Duodenal mucosa (tissue), 2 donors: ENCODE data around the gene SLC2A5.
A peak's percentile ranks its signal among the peaks of the same experiment; 100 is the strongest.
"Not testable (repeated sequence)": the region's sequence is repeated elsewhere in the genome, so short reads cannot be mapped to it uniquely, and the experiment has no call there.

Experiments
- H3K27ac ChIP-seq: one replicate; pipeline ENCODE4 v1.7.0; 2013; ENCODE audit warnings: low read depth, low read length
- H3K27me3 ChIP-seq, 2 donors: one replicate each; pipeline ENCODE4 v1.7.0; 2013; ENCODE audit warnings: low read length in 2 of 2, control low read depth in 1 of 2; ENCODE audit not compliant: insufficient read depth in 2 of 2, control insufficient read depth in 1 of 2
- H3K36me3 ChIP-seq, 2 donors: one replicate each; pipeline ENCODE4 v1.7.0; 2013; ENCODE audit warnings: low read length in 2 of 2, control low read depth in 1 of 2; ENCODE audit not compliant: insufficient read depth in 2 of 2, control insufficient read depth in 1 of 2
- H3K4me1 ChIP-seq, 2 donors: one replicate each; pipeline ENCODE4 v1.7.0; 2013; ENCODE audit warnings: low read length in 2 of 2, control low read depth in 1 of 2; ENCODE audit not compliant: insufficient read depth in 2 of 2, control insufficient read depth in 1 of 2
- H3K4me3 ChIP-seq, 2 donors: one replicate each; pipeline ENCODE4 v1.7.0; 2013; ENCODE audit warnings: low read length in 2 of 2, low read depth in 1 of 2
- H3K9ac ChIP-seq, 2 donors: one replicate each; pipeline ENCODE4 v1.7.0; 2013; ENCODE audit warnings: low read length in 2 of 2, low read depth in 1 of 2
- H3K9me3 ChIP-seq, 2 donors: one replicate each; pipeline ENCODE4 v1.7.0; 2013; ENCODE audit warnings: low read length in 2 of 2, control low read depth in 1 of 2; ENCODE audit not compliant: control insufficient read depth in 1 of 2

Gene SLC2A5

DNA sequence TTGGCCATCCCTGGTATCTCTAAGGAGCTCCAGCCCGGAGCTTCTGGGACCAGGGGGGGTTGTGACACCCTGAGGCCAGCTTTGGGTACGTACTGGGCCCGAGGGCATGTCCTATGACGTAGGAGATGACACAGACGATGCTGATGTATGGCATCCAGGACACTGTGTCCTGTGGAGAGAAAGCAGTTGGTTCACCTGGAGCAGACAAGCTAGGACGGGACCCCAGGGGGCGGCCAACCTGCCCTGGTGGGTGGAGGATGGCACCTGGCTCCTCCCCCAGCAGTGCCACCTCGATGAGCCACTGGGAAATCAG is 31.1 kb downstream of the SLC2A5 start:
- Histone ChIP-seq H3K36me3 (peaks cover 11 to 43% of the 10 kb centered on the region in 2 donors), H3K9me3 (peaks cover 0 to 7% of the 10 kb centered on the region in 2 donors), H3K4me1 (no peaks in the 10 kb centered on the region), H3K4me3 (no peak overlapping the region), H3K27me3 (no peaks in the 10 kb centered on the region), H3K27ac (no peak overlapping the region), H3K9ac (no peak overlapping the region)

DNA sequence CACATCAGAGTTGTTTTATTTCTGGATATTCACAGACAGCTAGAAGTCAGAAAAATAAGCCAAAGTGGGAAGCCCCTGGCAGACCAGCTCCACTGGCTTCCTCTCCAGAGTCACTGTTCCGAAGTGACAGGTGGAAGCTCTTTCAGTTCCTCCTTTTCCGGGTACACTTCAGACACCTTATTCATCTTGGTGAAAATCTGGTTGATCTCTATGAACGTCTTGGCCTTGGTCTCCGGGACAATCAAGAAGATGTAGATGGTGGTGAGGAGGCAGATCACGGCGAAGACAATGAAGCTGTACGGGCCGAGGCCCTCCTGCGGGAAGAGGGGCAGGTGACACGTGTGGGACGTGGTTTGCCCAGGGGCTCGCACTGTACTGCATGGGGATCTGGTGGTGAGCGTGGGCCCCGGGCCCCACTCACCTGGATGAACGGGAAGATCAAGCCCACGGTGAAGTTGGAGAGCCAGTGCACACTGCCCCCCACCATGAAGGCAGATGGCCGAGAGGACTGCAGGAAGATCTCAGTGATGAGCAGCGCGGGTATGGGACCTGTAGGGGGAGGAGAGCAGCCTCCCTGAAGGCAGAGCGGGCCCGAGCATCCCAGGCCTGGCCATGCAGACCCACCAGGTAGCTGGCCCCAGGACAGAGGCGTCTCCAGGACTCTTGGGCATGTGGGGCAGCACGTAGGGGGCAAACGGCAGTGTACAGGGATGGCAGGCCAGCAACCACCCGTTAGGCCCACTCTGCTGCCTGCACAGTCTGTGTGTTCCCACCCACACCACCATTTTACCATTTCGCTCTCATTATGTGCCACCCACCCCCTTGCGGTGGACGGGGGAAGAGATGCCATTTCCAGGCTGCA is 31.7 kb downstream of the SLC2A5 start:
- peaks cover 0 to 7% of the 10 kb centered on the region in 2 donors for H3K9me3 ChIP-seq
- no peak overlapping the region for H3K27ac ChIP-seq
- H3K4me1 ChIP-seq, result no peaks in the 10 kb centered on the region
- no peaks in the 10 kb centered on the region for H3K27me3 ChIP-seq
- peaks cover 11 to 38% of the 10 kb centered on the region in 2 donors for H3K36me3 ChIP-seq
- H3K9ac ChIP-seq, result no peak overlapping the region
- no peak overlapping the region for H3K4me3 ChIP-seq

DNA sequence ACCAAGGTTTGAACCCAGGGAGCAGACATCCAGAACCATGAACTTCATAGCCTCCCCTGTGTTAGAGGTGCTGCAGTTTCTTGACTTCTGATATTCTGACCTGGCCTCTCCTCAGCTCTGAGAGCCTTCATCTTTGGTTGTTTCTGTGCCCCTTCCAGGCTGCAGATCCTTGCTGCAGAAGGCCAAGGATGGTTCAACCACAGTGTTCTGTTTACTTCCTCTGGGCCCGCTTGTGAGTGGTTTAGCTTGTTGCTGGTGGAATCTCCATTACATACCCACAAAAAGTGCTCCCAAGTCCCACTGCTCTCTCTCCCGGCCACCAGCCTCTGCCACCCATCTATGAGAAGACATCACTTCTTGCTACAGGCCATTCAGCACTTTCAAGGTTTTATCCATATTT is 34.2 kb downstream of the SLC2A5 start:
- Histone ChIP-seq H3K9ac (no peak overlapping the region), H3K4me3 (peak overlapping the region in 1 of 2 donors; percentile 10), H3K27ac (no peak overlapping the region), H3K9me3 (peaks cover 0 to 7% of the 10 kb centered on the region in 2 donors), H3K27me3 (no peaks in the 10 kb centered on the region), H3K4me1 (no peaks in the 10 kb centered on the region), H3K36me3 (peaks cover 4 to 18% of the 10 kb centered on the region in 2 donors)

DNA sequence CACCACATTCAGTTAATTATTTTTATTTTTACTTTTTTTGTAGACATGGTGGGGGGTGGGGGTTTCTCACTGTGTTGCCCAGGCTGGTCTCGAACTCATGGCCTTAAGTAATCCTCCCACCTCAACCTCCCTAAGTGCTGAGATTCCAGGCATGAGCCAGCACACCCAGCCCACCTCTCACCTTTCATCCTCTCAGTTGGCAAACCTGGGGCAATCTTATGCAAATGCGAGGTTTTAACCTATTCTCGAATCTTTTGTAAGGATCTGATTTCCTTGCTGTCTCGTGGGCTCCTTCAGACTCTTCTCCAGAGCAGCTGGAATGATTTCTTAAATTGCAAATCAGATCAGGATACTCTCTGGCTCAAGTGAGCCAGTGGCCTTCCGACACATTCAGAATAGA is 36.1 kb downstream of the SLC2A5 start:
- no peak overlapping the region for H3K4me3 ChIP-seq
- H3K27ac ChIP-seq, result no peak overlapping the region
- H3K27me3 ChIP-seq, result no peaks in the 10 kb centered on the region
- peaks cover 4 to 13% of the 10 kb centered on the region in 2 donors for H3K36me3 ChIP-seq
- H3K4me1 ChIP-seq, result no peaks in the 10 kb centered on the region
- H3K9me3 ChIP-seq, result peaks cover 0 to 7% of the 10 kb centered on the region in 2 donors
- no peak overlapping the region for H3K9ac ChIP-seq

DNA sequence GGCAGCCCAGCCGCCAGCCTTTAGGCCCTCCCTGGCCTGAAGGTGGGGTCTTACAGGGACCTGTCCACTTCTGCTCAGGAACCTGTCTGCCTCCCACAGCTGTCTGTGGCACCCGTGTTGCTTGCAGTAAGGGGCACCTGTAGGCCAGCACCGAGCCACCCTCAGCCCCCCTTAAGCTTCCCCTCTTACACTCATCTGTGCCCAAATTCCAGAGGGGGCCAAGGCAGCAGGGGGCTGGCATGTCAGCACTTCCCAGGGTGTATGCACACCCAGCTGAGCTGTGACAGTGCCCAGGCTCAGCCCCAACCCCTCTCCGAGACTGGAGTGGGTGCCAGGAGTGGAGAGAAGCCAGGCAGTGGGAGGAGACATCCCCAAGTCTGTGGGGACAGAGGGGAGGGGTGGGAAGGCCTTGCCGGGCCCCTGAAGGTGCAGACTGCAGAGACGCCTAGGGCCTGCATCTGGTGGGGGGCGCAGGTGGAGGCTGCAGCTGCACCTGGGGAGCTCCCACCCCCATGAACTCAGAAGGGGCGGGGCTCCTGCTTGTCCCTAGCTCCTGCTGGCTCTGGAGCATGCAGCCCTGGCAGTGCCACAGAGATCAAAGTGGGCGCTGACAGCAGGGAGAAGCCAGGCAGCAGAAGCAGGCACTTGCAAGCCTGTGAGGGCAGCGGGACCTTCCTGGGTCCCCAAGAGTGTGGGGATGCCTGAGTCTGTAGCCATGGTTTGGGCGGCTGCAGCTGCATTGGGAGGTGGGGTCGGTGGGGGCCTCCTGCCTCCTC is 37.8 kb downstream of the SLC2A5 start:
- Histone ChIP-seq H3K27me3 (no peaks in the 10 kb centered on the region), H3K4me1 (no peaks in the 10 kb centered on the region), H3K4me3 (no peak overlapping the region), H3K9me3 (peaks cover 0 to 7% of the 10 kb centered on the region in 2 donors), H3K27ac (no peak overlapping the region), H3K36me3 (no peaks in the 10 kb centered on the region), H3K9ac (no peak overlapping the region)

DNA sequence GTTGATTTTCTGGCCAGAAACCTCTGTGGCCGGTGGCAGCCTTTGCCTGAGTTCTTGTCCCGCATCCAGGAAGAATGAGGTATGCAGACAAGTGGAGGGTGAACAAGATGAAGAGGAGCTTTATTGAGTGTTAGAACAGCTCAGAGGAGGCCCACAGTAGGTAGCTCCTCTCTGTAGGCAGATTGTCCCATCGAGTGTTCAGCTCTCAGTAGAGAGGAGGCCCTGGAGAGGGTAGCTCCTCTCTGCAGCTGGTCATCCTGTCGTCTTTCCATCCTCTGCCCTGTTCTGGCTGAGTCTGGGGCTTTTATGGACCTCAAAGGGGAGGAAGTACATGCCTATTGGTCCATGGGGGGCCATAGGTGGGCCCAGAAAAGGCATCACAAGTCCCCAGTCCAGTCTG is 38.4 kb downstream of the SLC2A5 start:
- H3K27me3 ChIP-seq, H3K9me3 ChIP-seq, H3K4me3 ChIP-seq, H3K4me1 ChIP-seq, H3K9ac ChIP-seq, H3K36me3 ChIP-seq, H3K27ac ChIP-seq: not testable (repeated sequence)

DNA sequence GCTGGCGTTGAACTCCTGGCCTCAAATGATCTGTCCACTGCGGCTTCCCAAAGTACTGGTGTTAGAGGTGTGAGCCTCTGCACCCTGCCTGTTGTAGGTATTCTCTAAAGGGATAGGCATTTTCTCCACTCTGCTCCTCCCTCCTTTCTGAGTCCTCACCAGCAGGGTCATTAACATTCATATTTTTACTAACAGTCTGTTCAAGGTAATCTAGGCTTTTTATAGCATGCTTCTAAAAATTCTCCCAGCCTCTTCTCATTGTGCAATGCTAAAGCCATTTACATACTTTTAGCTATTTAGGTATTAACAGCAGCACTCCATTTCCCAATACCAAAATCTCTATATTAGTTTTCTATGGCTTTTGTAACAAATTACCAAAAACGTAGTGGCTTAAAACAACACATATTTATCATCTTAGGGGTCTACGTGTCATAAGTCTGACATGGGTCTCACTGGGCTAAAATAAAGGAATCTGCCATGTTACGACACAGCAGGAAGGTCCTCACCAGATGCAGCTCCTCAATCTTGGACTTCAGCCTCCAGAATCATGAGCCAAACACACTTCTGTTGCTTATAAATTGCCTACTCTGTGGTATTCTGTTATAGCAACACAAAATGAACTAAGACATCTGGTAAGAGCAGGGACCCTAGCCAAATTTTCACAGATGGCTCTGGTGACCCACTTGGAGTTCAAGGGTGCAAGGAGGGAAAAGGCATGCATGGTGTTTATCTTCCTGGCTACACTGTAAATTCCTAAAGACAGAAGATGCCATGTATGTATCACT is 40.3 kb downstream of the SLC2A5 start:
- Histone ChIP-seq H3K27me3 (no peaks in the 10 kb centered on the region), H3K36me3 (no peaks in the 10 kb centered on the region), H3K4me1 (peaks cover 15 to 16% of the 10 kb centered on the region in 2 donors), H3K9me3 (no peaks in the 10 kb centered on the region), H3K27ac (no peak overlapping the region), H3K4me3 (no peak overlapping the region), H3K9ac (no peak overlapping the region)

DNA sequence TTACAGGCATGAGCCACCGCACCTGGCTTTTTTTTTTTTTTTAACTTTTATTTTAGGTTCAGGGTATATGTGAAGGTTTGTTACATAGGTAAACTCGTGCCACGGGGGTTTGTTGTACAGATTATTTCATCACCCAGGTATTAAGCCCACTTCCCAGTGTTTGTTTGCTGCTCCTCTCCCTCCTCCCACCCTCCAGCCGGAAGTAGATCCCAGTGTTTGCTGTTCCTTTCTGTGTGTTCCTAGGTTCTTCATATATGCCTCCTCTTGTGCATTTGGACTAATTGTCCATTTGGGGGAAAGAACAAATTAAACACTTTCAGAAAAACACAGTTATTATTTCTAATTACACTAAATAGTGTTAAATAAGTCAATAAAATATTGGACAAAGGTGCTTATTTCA is 42.1 kb downstream of the SLC2A5 start:
- H3K4me3 ChIP-seq, result no peak overlapping the region
- no peak overlapping the region for H3K9ac ChIP-seq
- H3K9me3 ChIP-seq, result no peaks in the 10 kb centered on the region
- H3K36me3 ChIP-seq, result no peaks in the 10 kb centered on the region
- H3K4me1 ChIP-seq, result peaks cover 22 to 26% of the 10 kb centered on the region in 2 donors
- no peak overlapping the region for H3K27ac ChIP-seq
- H3K27me3 ChIP-seq, result no peaks in the 10 kb centered on the region

DNA sequence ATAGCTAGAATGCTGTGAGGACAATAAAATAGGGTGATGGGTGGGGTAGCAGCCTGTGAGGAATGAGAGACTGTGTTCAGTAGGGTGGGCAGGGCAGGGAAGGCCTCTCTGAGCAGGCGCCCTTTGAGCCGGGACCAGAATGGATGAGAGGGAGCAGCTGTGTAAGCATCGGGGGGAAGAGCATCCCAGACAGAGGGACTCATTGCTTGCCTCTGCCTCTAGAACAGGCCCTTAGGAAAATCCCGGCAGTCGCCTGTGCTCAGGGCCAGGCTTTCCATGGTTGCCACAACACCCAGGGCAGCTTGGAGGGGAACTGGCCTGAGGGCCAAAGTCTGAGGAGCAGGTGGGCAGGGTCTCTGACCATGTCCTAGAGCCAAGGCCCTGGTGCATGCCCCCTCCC is 44.0 kb downstream of the SLC2A5 start:
- Histone ChIP-seq H3K9me3 (no peaks in the 10 kb centered on the region), H3K27ac (no peak overlapping the region), H3K4me3 (no peak overlapping the region), H3K36me3 (no peaks in the 10 kb centered on the region), H3K9ac (no peak overlapping the region), H3K27me3 (no peaks in the 10 kb centered on the region), H3K4me1 (peaks cover 22 to 26% of the 10 kb centered on the region in 2 donors)

DNA sequence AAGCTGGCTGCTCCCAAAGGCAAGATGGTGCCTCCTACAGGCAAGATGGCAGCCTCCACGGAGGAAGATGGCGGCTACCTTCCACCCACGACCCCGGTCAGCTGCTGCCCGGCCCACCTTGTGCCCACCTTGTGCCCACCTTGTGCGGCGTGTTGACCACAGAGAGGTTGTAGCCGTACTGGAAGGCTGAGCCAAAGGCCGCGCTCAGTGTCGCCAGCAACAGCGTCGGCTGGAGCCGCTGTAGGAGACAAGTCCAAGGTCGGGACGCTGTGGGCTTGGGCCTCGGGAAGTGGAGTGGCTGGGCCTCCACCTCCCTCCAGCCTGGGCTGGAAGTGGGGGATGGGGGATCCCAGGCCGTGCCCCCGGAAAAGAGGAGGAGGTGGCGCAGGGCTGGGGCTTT is 44.6 kb downstream of the SLC2A5 start:
- Histone ChIP-seq H3K27ac (no peak overlapping the region), H3K4me1 (peaks cover 22 to 26% of the 10 kb centered on the region in 2 donors), H3K27me3 (no peaks in the 10 kb centered on the region), H3K36me3 (no peaks in the 10 kb centered on the region), H3K9ac (no peak overlapping the region), H3K9me3 (no peaks in the 10 kb centered on the region), H3K4me3 (no peak overlapping the region)
